H9 (cell line): ENCODE measurements around the gene MAGI1. TPM values are rescaled to one million over a fixed set of nuclear protein-coding genes. Genes with fewer than 3 reads are reported as not detected.

Experiments
- DNase-seq: peaks from one replicate; pipeline ENCODE4 v3.0.0-alpha.2; 2017
- H2AFZ ChIP-seq: one replicate; pipeline ENCODE4 v1.6.1; 2013; ENCODE audit warnings: mild to moderate bottlenecking, low read length, control low read depth, moderate library complexity
- H2AK5ac ChIP-seq: 2 replicates; pipeline ENCODE4 v1.6.1; 2013; ENCODE audit warnings: low read length, control low read depth, mixed read lengths; ENCODE audit not compliant: insufficient read length
- H2BK120ac ChIP-seq: one replicate; pipeline ENCODE4 v1.6.1; 2013; ENCODE audit warnings: low read depth, mild to moderate bottlenecking, low read length, control low read depth, inconsistent platforms; ENCODE audit not compliant: poor library complexity, severe bottlenecking
- H2BK12ac ChIP-seq: 2 replicates; pipeline ENCODE4 v1.6.1; 2013; ENCODE audit warnings: low read length, control low read depth, mixed read lengths, low read depth; ENCODE audit not compliant: insufficient read length
- H2BK15ac ChIP-seq: 2 replicates; pipeline ENCODE4 v1.6.1; 2013; ENCODE audit warnings: low read depth, low read length, control low read depth
- H2BK20ac ChIP-seq: one replicate; pipeline ENCODE4 v1.6.1; 2013; ENCODE audit warnings: low read depth, mild to moderate bottlenecking, low read length, control low read depth, inconsistent platforms; ENCODE audit not compliant: poor library complexity, severe bottlenecking
- H2BK5ac ChIP-seq: 2 replicates; pipeline ENCODE4 v1.6.1; 2013; ENCODE audit warnings: low read length, control low read depth, mixed read lengths; ENCODE audit not compliant: insufficient read length
- H3K14ac ChIP-seq: 2 replicates; pipeline ENCODE4 v1.6.1; 2013; ENCODE audit warnings: low read length, control low read depth; ENCODE audit not compliant: insufficient read depth
- H3K18ac ChIP-seq: 2 replicates; pipeline ENCODE4 v1.6.1; 2013; ENCODE audit warnings: low read depth, mild to moderate bottlenecking, mixed read lengths, low read length, control low read depth; ENCODE audit not compliant: insufficient read length
- H3K23ac ChIP-seq: 2 replicates; pipeline ENCODE4 v1.6.1; 2013; ENCODE audit warnings: low read length, control low read depth, mixed read lengths, low read depth; ENCODE audit not compliant: insufficient read length
- H3K23me2 ChIP-seq: 2 replicates; pipeline ENCODE4 v1.6.1; 2013; ENCODE audit warnings: low read depth, mild to moderate bottlenecking, mixed read lengths, low read length, control low read depth; ENCODE audit not compliant: insufficient read length, poor library complexity, severe bottlenecking
- H3K27ac ChIP-seq: 2 replicates; pipeline ENCODE4 v1.5.1; 2013; ENCODE audit warnings: low read length, control low read depth, mixed read lengths, low read depth; ENCODE audit not compliant: insufficient read length
- H3K27me3 ChIP-seq: 2 replicates; pipeline ENCODE4 v1.6.1; 2013; ENCODE audit warnings: low read length, control low read depth, inconsistent platforms; ENCODE audit not compliant: insufficient read depth
- H3K4ac ChIP-seq: 2 replicates; pipeline ENCODE4 v1.6.1; 2013; ENCODE audit warnings: low read depth, mild to moderate bottlenecking, control low read depth, inconsistent platforms, low read length, moderate library complexity
- H3K4me1 ChIP-seq: 2 replicates; pipeline ENCODE4 v1.6.1; 2013; ENCODE audit warnings: low read length, control low read depth, inconsistent platforms; ENCODE audit not compliant: insufficient read depth
- H3K4me2 ChIP-seq: 2 replicates; pipeline ENCODE4 v1.6.1; 2013; ENCODE audit warnings: low read length, control low read depth, mixed read lengths; ENCODE audit not compliant: insufficient read length, insufficient read depth
- H3K56ac ChIP-seq: 2 replicates; pipeline ENCODE4 v1.6.1; 2013; ENCODE audit warnings: low read depth, mild to moderate bottlenecking, mixed read lengths, low read length, control low read depth; ENCODE audit not compliant: insufficient read length
- H3K79me1 ChIP-seq: 2 replicates; pipeline ENCODE4 v1.6.1; 2013; ENCODE audit warnings: low read depth, mild to moderate bottlenecking, moderate library complexity, low read length, control low read depth, inconsistent platforms; ENCODE audit not compliant: insufficient read depth, poor library complexity, severe bottlenecking
- H3K79me2 ChIP-seq: 2 replicates; pipeline ENCODE4 v1.6.1; 2013; ENCODE audit warnings: low read length, control low read depth, inconsistent platforms; ENCODE audit not compliant: insufficient read depth
- H3K9ac ChIP-seq: 2 replicates; pipeline ENCODE4 v1.6.1; 2013; ENCODE audit warnings: low read length, control low read depth, mixed read lengths; ENCODE audit not compliant: insufficient read length; ENCODE audit errors: extremely low read depth
- H3K9me3 ChIP-seq: one replicate; pipeline ENCODE4 v1.6.1; 2013; ENCODE audit warnings: low read depth, low read length, inconsistent platforms; ENCODE audit not compliant: control insufficient read depth
- H3T11ph ChIP-seq: one replicate; pipeline ENCODE4 v1.6.1; 2013; ENCODE audit warnings: mild to moderate bottlenecking, low read length, control low read depth, inconsistent platforms
- H4K20me1 ChIP-seq: one replicate; pipeline ENCODE4 v1.6.1; 2013; ENCODE audit not compliant: control insufficient read depth, insufficient read length, insufficient read depth
- H4K5ac ChIP-seq: 2 replicates; pipeline ENCODE4 v1.6.1; 2013; ENCODE audit warnings: low read depth, mild to moderate bottlenecking, mixed read lengths, low read length, control low read depth; ENCODE audit not compliant: insufficient read length
- H4K8ac ChIP-seq: replicated peaks from 2 replicates; pipeline ENCODE4 v1.6.1; 2013; ENCODE audit warnings: low read length, control low read depth, mixed read lengths, low read depth; ENCODE audit not compliant: insufficient read length
- H4K91ac ChIP-seq: 2 replicates; pipeline ENCODE4 v1.6.1; 2013; ENCODE audit warnings: low read depth, mild to moderate bottlenecking, moderate library complexity, mixed read lengths, low read length, control low read depth; ENCODE audit not compliant: insufficient read length
- H3K27ac Mint-ChIP-seq, 3 experiments: 2 replicates in 2 of 3; 3 replicates in 1 of 3; pipeline ENCODE4 v1.8.0; 2020 to 2021; ENCODE audit warnings: mixed read lengths in 3 of 3, mild to moderate bottlenecking in 1 of 3, moderate library complexity in 1 of 3
- H3K27me3 Mint-ChIP-seq: 2 replicates; pipeline ENCODE4 v1.8.0; 2021; ENCODE audit warnings: low read depth, mild to moderate bottlenecking, moderate library complexity, mixed read lengths
- H3K36me3 Mint-ChIP-seq, 3 experiments: 2 replicates in 2 of 3; 3 replicates in 1 of 3; pipeline ENCODE4 v1.8.0; 2020 to 2021; ENCODE audit warnings: low read depth in 3 of 3, mixed read lengths in 3 of 3; ENCODE audit not compliant: insufficient read depth in 1 of 3
- H3K4me1 Mint-ChIP-seq, 2 experiments: 2 replicates each; pipeline ENCODE4 v1.8.0; 2020; ENCODE audit warnings: mixed read lengths in 2 of 2
- H3K4me3 Mint-ChIP-seq, 2 experiments: 2 replicates in 1 of 2; 3 replicates in 1 of 2; pipeline ENCODE4 v1.8.0; 2020 to 2021; ENCODE audit warnings: mild to moderate bottlenecking in 2 of 2, mixed read lengths in 2 of 2, moderate library complexity in 1 of 2
- H3K9me3 Mint-ChIP-seq, 2 experiments: 2 replicates in 1 of 2; 3 replicates in 1 of 2; pipeline ENCODE4 v1.8.0; 2020; ENCODE audit warnings: mild to moderate bottlenecking in 2 of 2, mixed read lengths in 2 of 2, moderate library complexity in 1 of 2
- CTCF ChIP-seq: fragments of 200-600 bp; sonication (generic); conservative IDR thresholded peaks from 3 replicates; pipeline ENCODE4 v1.8.0; 2021; ENCODE audit warnings: antibody characterized with exemption, mild to moderate bottlenecking
- WGBS: extraction: QIAGEN DNeasy Blood & Tissue Kit; methylation state at CpG from one replicate; pipeline ENCODE4 v1.1.7; 2013; ENCODE audit warnings: missing lambda C conversion rate, low lambda C conversion rate, mixed read lengths; ENCODE audit not compliant: insufficient read length; ENCODE audit errors: extremely low coverage; 5-methylcytosine and 5-hydroxymethylcytosine counted together
- total RNA-seq: library from RNA; stranded (reverse); gene quantifications from 2 replicates; pipeline ENCODE4 v1.2.1, GENCODE V29; 2021

MAGI1 gene
- total RNA-seq, 1 experiment from 2014 or later = 65.7 TPM

GRCh38 chr3:65639444-65639843 is 399.3 kb downstream of the MAGI1 start:
- WGBS = no CpG with 5 or more reads among the region's 6 CpGs
- no peak for DNase-seq

More at GRCh38 chr3:65639444-65639843, 399.3 kb downstream of the MAGI1 start:
- Histone ChIP-seq H3K9me3 (no peaks in the 10 kb centered on the region), H3K27me3 (no peaks in the 10 kb centered on the region), H2BK20ac (no peak overlapping the region), H3K79me2 (no peaks in the 10 kb centered on the region), H3K79me1 (no peaks in the 10 kb centered on the region), H3K4ac (no peak overlapping the region), H3K9ac (no peak overlapping the region), H4K20me1 (no peaks in the 10 kb centered on the region), H2BK120ac (no peak overlapping the region), H2AK5ac (no peak overlapping the region), H4K8ac (no peak overlapping the region), H3K23ac (no peak overlapping the region), H2BK12ac (no peak overlapping the region), H2BK15ac (no peak overlapping the region), H3K23me2 (no peaks in the 10 kb centered on the region), H3K14ac (no peak overlapping the region), H3K18ac (no peak overlapping the region), H3T11ph (no peak overlapping the region), H3K4me2 (no peak overlapping the region), H3K27ac (no peak overlapping the region), H2AFZ (no peak overlapping the region), H3K4me1 (no peaks in the 10 kb centered on the region), H3K56ac (no peak overlapping the region), H4K91ac (no peak overlapping the region), H2BK5ac (no peak overlapping the region), H4K5ac (no peak overlapping the region)
- Mint-ChIP-seq H3K27ac (no peak overlapping the region), H3K4me3 (no peak overlapping the region), H3K4me1 (peaks cover 35 to 43% of the 10 kb centered on the region in 2 experiments), H3K9me3 (no peaks in the 10 kb centered on the region), H3K27me3 (no peaks in the 10 kb centered on the region), H3K36me3 (no peaks in the 10 kb centered on the region)
- no peak for TF ChIP-seq CTCF
